Endodermal cell (in vitro differentiated cells): ENCODE measurements around the gene NPHS1. TPM values are rescaled to one million over a fixed set of nuclear protein-coding genes. Genes with fewer than 3 reads are reported as not detected.
"Not testable (repeated sequence)": the region's sequence is repeated elsewhere in the genome, so short reads cannot be mapped to it uniquely, and the experiment has no call there.

Experiments used
- DNase-seq: peaks from one replicate; pipeline ENCODE4 v3.0.0-alpha.2; 2017
- H3K27ac ChIP-seq: 2 replicates; pipeline ENCODE4 v1.5.1; 2013; ENCODE audit warnings: mild to moderate bottlenecking, low read depth, low read length, moderate library complexity
- H3K27me3 ChIP-seq: 2 replicates; pipeline ENCODE4 v1.6.1; 2013; ENCODE audit warnings: mild to moderate bottlenecking, low read length, moderate library complexity; ENCODE audit not compliant: insufficient read depth, control insufficient read depth, poor library complexity, severe bottlenecking
- H3K36me3 ChIP-seq: 2 replicates; pipeline ENCODE4 v1.7.0; 2013; ENCODE audit warnings: mild to moderate bottlenecking, low read length, moderate library complexity; ENCODE audit not compliant: control insufficient read depth, insufficient read depth
- H3K4me1 ChIP-seq: one replicate; pipeline ENCODE4 v1.7.0; 2013; ENCODE audit warnings: low read length; ENCODE audit not compliant: control insufficient read depth, insufficient read depth
- H3K4me3 ChIP-seq: 2 replicates; pipeline ENCODE4 v1.5.1; 2013; ENCODE audit warnings: mild to moderate bottlenecking, low read length, moderate library complexity
- H3K9ac ChIP-seq: 2 replicates; pipeline ENCODE4 v1.6.1; 2013; ENCODE audit warnings: mild to moderate bottlenecking, low read length, moderate library complexity; ENCODE audit not compliant: poor library complexity, severe bottlenecking; ENCODE audit errors: extremely low read depth
- H3K9me3 ChIP-seq: 2 replicates; pipeline ENCODE4 v1.6.1; 2013; ENCODE audit warnings: mild to moderate bottlenecking, low read length, moderate library complexity; ENCODE audit not compliant: control insufficient read depth
- H3K27ac Mint-ChIP-seq: 2 replicates; pipeline ENCODE4 v1.8.0; 2020; ENCODE audit warnings: mixed read lengths
- H3K27me3 Mint-ChIP-seq: 2 replicates; pipeline ENCODE4 v1.8.0; 2021; ENCODE audit warnings: mild to moderate bottlenecking, mixed read lengths; ENCODE audit not compliant: insufficient read depth
- H3K36me3 Mint-ChIP-seq: 2 replicates; pipeline ENCODE4 v1.8.0; 2020; ENCODE audit warnings: low read depth, mixed read lengths
- H3K4me1 Mint-ChIP-seq: 2 replicates; pipeline ENCODE4 v1.8.0; 2020; ENCODE audit warnings: mixed read lengths
- H3K4me3 Mint-ChIP-seq: 2 replicates; pipeline ENCODE4 v1.8.0; 2020; ENCODE audit warnings: mild to moderate bottlenecking, moderate library complexity, mixed read lengths
- H3K9me3 Mint-ChIP-seq: 2 replicates; pipeline ENCODE4 v1.8.0; 2020; ENCODE audit warnings: mild to moderate bottlenecking, mixed read lengths
- WGBS, 2 experiments: methylation state at CpG; one replicate each; pipeline versions ENCODE4 v1.1.5 to v1.1.7; 2013; ENCODE audit warnings: missing lambda C conversion rate in 2 of 2, mixed read lengths in 1 of 2; ENCODE audit not compliant: insufficient coverage in 1 of 2, insufficient read length in 1 of 2; 5-methylcytosine and 5-hydroxymethylcytosine counted together
- total RNA-seq, 2 donors: library from RNA; stranded (reverse); fragmentation: NEBNext Ultra II Directional in 1 of 2; extraction: Animal tissue kit (Norgen Biotek cat#: 25700) in 1 of 2; gene quantifications; 2 replicates in 1 of 2; 3 replicates in 1 of 2; pipeline ENCODE4 v1.2.1, GENCODE V29; 2021
- TF ChIP-seq, protein P1 (sequence below): fragments of 200-600 bp; sonication (generic); conservative IDR thresholded peaks from 2 replicates; pipeline ENCODE4 v1.5.0; 2021; ENCODE audit warnings: antibody characterized with exemption, mild to moderate bottlenecking

The NPHS1 gene
- total RNA-seq, 2 donors from 2014 or later: 0.24 to 0.80 TPM

DNA sequence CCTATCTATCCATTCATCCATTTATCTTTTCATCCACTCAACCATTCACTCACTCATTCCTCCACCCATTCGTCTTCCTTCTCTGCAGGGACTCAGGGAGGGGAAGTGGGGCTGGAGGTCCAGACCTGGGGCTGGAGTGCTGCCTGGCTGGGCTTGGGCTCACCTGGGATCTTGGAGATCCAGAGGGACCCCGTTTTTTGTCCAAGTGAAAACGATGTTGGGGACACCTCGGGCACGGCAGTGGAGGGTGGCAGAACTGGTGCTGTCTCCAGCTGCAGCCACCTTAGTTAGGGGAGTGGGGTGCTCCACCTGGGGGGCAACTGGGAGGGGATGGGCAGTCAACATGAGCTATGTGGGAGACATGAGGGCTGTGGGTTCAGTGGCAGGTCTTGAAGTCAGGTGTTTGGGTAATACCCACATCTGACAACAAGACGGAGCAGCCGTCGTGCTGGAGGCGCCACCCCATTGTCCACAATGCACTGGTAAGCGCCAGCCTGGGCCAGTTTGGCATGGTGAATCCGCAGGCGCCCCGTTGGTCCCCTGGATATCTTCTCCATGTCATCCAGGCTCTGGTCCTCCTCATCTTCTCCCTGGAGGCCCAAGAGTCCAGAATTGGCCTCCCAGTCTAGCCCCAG, 10.2 kb downstream of the NPHS1 start:
- H3K9me3 Mint-ChIP-seq: no peaks in the 10 kb centered on the region
- WGBS, 2 experiments: 17 to 80% methylated on average over 2 to 13 of the region's 13 CpGs
- Histone ChIP-seq H3K27me3 (peaks cover 75% of the 10 kb centered on the region), H3K9me3 (no peaks in the 10 kb centered on the region), H3K9ac (no peak overlapping the region), H3K4me3 (no peak overlapping the region), H3K27ac (no peak overlapping the region), H3K36me3 (no peaks in the 10 kb centered on the region), H3K4me1 (no peaks in the 10 kb centered on the region)
- H3K4me3 Mint-ChIP-seq: no peak overlapping the region
- no peak for DNase-seq
- peaks cover 10% of the 10 kb centered on the region for H3K4me1 Mint-ChIP-seq
- no peak overlapping the region for H3K27ac Mint-ChIP-seq
- peaks cover 74% of the 10 kb centered on the region for H3K27me3 Mint-ChIP-seq
- TF ChIP-seq, protein P1, sequence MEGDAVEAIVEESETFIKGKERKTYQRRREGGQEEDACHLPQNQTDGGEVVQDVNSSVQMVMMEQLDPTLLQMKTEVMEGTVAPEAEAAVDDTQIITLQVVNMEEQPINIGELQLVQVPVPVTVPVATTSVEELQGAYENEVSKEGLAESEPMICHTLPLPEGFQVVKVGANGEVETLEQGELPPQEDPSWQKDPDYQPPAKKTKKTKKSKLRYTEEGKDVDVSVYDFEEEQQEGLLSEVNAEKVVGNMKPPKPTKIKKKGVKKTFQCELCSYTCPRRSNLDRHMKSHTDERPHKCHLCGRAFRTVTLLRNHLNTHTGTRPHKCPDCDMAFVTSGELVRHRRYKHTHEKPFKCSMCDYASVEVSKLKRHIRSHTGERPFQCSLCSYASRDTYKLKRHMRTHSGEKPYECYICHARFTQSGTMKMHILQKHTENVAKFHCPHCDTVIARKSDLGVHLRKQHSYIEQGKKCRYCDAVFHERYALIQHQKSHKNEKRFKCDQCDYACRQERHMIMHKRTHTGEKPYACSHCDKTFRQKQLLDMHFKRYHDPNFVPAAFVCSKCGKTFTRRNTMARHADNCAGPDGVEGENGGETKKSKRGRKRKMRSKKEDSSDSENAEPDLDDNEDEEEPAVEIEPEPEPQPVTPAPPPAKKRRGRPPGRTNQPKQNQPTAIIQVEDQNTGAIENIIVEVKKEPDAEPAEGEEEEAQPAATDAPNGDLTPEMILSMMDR: no peak
- no peaks in the 10 kb centered on the region for H3K36me3 Mint-ChIP-seq

DNA sequence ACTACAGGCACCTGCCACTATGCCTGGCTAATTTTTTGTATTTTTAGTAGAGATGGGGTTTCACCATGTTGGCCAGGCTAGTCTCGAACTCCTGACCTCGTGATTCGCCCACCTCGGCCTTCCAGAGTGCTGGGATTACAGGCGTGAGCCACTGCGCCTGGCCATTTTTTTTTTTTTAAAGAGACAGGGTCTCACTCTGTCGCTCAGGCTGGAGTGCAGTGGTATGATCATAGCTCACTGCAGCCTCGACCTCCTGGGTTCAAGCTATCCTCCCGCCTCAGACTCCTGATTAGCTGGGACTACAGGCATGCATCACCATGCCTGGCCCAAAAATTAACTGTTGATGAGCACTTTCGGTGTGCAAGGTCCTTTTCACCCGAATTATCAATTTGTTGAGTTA, 16.2 kb downstream of the NPHS1 start:
- not testable (repeated sequence) for H3K9me3 ChIP-seq, H3K27ac ChIP-seq, H3K4me3 ChIP-seq, H3K27ac Mint-ChIP-seq, H3K36me3 ChIP-seq, H3K4me3 Mint-ChIP-seq, H3K9me3 Mint-ChIP-seq, H3K36me3 Mint-ChIP-seq, DNase-seq, H3K4me1 Mint-ChIP-seq, H3K9ac ChIP-seq, H3K4me1 ChIP-seq
- H3K27me3 ChIP-seq: peaks cover 54% of the 10 kb centered on the region
- H3K27me3 Mint-ChIP-seq: peaks cover 42% of the 10 kb centered on the region
- WGBS, 2 experiments: 64 to 77% methylated on average over 11 of the region's 11 CpGs

DNA sequence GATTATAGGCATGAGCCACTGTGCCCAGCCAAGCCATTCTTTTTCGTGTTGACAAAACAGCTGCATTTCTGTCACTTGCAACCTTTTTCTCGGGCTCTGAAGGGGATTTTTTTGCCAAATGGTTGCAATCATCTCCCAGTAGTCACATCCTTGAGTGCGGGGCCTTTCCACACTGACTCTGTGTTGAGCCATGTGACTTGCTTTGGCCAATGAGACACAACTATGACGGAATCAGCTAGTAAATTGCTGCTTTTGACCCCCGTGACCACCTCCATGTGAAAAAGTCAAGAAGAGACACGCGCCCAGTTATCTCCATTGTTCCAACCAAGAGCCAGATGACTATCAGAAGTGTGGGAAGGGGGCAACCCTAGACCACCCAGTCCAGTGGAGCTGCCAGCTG, 18.3 kb downstream of the NPHS1 start:
- no peak for DNase-seq
- no peak overlapping the region for H3K4me3 ChIP-seq
- no peaks in the 10 kb centered on the region for H3K9me3 ChIP-seq
- no peaks in the 10 kb centered on the region for H3K4me1 Mint-ChIP-seq
- TF ChIP-seq, protein P1: no peak
- H3K27ac ChIP-seq: no peak overlapping the region
- H3K36me3 ChIP-seq: no peaks in the 10 kb centered on the region
- no peaks in the 10 kb centered on the region for H3K4me1 ChIP-seq
- no peak overlapping the region for H3K4me3 Mint-ChIP-seq
- peaks cover 55% of the 10 kb centered on the region for H3K27me3 ChIP-seq
- no peaks in the 10 kb centered on the region for H3K36me3 Mint-ChIP-seq
- no peaks in the 10 kb centered on the region for H3K9me3 Mint-ChIP-seq
- H3K27ac Mint-ChIP-seq: no peak overlapping the region
- no peak overlapping the region for H3K9ac ChIP-seq
- H3K27me3 Mint-ChIP-seq: peaks cover 41% of the 10 kb centered on the region
- 70 to 72% methylated on average over 7 of the region's 7 CpGs for WGBS, 2 experiments

DNA sequence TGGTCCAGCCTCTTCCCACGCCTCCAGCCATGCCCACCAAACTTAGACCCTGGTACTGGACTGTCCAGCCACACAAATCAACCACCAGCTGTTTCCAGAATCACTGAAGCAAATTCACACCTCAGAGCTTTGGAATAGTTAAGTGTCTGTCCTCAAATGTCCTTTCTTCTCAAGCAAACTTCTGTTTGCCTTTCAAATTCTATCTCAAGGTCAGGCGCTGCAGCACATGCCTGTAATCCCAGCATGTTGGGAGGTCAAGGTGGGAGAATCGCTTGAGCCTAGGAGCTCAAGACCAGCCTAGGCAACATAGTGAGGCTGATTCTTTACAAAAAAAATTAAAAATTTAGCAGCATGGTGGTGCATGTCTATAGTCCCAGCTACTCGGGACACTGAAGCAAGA, 20.2 kb downstream of the NPHS1 start:
- Mint-ChIP-seq H3K36me3 (no peaks in the 10 kb centered on the region), H3K27ac (no peak overlapping the region), H3K9me3 (no peaks in the 10 kb centered on the region), H3K4me3 (no peak overlapping the region), H3K4me1 (no peaks in the 10 kb centered on the region), H3K27me3 (peaks cover 34% of the 10 kb centered on the region)
- DNase-seq: no peak
- Histone ChIP-seq H3K36me3 (no peaks in the 10 kb centered on the region), H3K9me3 (no peaks in the 10 kb centered on the region), H3K9ac (no peak overlapping the region), H3K27me3 (peaks cover 55% of the 10 kb centered on the region), H3K27ac (no peak overlapping the region), H3K4me1 (no peaks in the 10 kb centered on the region), H3K4me3 (no peak overlapping the region)
- 72 to 81% methylated on average over 4 of the region's 4 CpGs for WGBS, 2 experiments
- TF ChIP-seq, protein P1: no peak
